Dedifferentiated amniotic fluid mesenchymal stem cell (primary cell): ENCODE data around the gene KIF26B.

Experiments used
- DNase-seq: peaks from one replicate; pipeline ENCODE4 v3.0.0-alpha.2; 2016; ENCODE audit errors: extremely low spot score

Gene KIF26B

GRCh38 chr1:245749053-245749452, 594.3 kb downstream of the KIF26B start:
- DNase-seq, result no peak

- DNase-seq, result no peak
These were observed 595.5 kb downstream of the KIF26B start for GRCh38 chr1:245750261-245750660.

GRCh38 chr1:245751116-245751515, 596.3 kb downstream of the KIF26B start:
- no peak for DNase-seq

GRCh38 chr1:245751726-245752470, 597.1 kb downstream of the KIF26B start:
- DNase-seq, result no peak

GRCh38 chr1:245752561-245752960, 597.8 kb downstream of the KIF26B start:
- DNase-seq, result no peak

- DNase-seq, result no peak
These were observed 599.0 kb downstream of the KIF26B start for GRCh38 chr1:245753807-245754206.

- DNase-seq, result no peak
These were observed 599.7 kb downstream of the KIF26B start for GRCh38 chr1:245754463-245754961.
